ENCODE data around the gene LRRC8D.

DNA sequence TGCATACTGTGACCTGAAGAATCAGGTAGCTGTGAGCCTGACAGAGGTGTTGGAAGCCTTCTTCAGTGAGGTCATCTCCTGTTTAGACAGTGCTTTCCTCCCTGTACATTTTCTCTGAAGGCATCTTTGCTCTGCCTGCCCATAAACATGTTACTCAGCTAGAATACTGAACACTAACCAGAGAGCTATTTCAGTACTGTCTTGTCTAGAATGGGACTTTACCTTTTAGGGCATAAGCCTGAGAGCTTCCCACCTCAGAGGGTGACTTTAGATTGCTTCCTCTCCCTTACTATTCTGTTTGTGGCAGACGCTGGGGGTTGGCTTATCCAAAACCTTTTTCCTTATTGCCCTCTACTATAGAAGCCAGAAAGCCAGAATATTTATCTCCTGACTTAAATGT, 150.8 kb downstream of the LRRC8D start:
- no peak for TF ChIP-seq POLR2A (IDR thresholded peaks at IDR 0.05)
- TF ChIP-seq, protein P1, sequence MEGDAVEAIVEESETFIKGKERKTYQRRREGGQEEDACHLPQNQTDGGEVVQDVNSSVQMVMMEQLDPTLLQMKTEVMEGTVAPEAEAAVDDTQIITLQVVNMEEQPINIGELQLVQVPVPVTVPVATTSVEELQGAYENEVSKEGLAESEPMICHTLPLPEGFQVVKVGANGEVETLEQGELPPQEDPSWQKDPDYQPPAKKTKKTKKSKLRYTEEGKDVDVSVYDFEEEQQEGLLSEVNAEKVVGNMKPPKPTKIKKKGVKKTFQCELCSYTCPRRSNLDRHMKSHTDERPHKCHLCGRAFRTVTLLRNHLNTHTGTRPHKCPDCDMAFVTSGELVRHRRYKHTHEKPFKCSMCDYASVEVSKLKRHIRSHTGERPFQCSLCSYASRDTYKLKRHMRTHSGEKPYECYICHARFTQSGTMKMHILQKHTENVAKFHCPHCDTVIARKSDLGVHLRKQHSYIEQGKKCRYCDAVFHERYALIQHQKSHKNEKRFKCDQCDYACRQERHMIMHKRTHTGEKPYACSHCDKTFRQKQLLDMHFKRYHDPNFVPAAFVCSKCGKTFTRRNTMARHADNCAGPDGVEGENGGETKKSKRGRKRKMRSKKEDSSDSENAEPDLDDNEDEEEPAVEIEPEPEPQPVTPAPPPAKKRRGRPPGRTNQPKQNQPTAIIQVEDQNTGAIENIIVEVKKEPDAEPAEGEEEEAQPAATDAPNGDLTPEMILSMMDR (IDR thresholded peaks at IDR 0.05), result no peak
